ENCODE measurements around the gene RENBP.

RENBP gene

GRCh38 chrX:153885968-153886903 is 58.2 kb downstream of the RENBP start, which contains the start of gene L1CAM:
Gene L1CAM, minus strand, starts transcription at chrX:153886173. Its CDS starts 10,337 bp downstream, at chrX:153875836.
- DNase-seq = peak; percentile 44

Measured in eye (tissue), 1 donor.